ENCODE results near the gene TOGARAM1.

The TOGARAM1 gene

GRCh38 chr14:45096218-45096617 is 134.2 kb downstream of the TOGARAM1 start:
- no peak for DNase-seq

- no peak for DNase-seq
Observed at GRCh38 chr14:45103806-45104205, 141.8 kb downstream of the TOGARAM1 start.

- DNase-seq: no peak
Observed at GRCh38 chr14:45104561-45104960, 142.6 kb downstream of the TOGARAM1 start.

GRCh38 chr14:45112896-45113781 is 151.1 kb downstream of the TOGARAM1 start:
- no peak for DNase-seq

- DNase-seq: no peak
Observed at GRCh38 chr14:45114327-45114726, 152.3 kb downstream of the TOGARAM1 start.

GRCh38 chr14:45118594-45118993 is 156.6 kb downstream of the TOGARAM1 start:
- no peak for DNase-seq

GRCh38 chr14:45120096-45120495 is 158.1 kb downstream of the TOGARAM1 start:
- DNase-seq: no peak

- DNase-seq: no peak
Observed at GRCh38 chr14:45123271-45123670, 161.3 kb downstream of the TOGARAM1 start.

Measured in fibroblast of skin of scalp (primary cell).